H4 (cell line): Measurements from ENCODE around the gene ZNF503. TPM values are rescaled to one million over a fixed set of nuclear protein-coding genes. Genes with fewer than 3 reads are reported as not detected.
A peak's percentile ranks its signal among the peaks of the same experiment; 100 is the strongest.

Experiments
- DNase-seq: peaks from one replicate; pipeline ENCODE4 v3.0.0-alpha.2; 2015; ENCODE audit warnings: low spot score
- total RNA-seq: library from RNA; depleted of rRNA; stranded (reverse); fragments of >200 nt; shearing (Covaris generic); gene quantifications from 2 replicates; pipeline ENCODE4 v1.2.3, GENCODE V29; 2014

Gene ZNF503
- total RNA-seq, 1 experiment from 2014 or later = 3.4 TPM

GRCh38 chr10:75431180-75432111, 29.9 kb upstream of the ZNF503 start, which contains the start of gene LRMDA:
LRMDA (plus strand) TSS chr10:75431624.
- DNase-seq = no peak

DNA sequence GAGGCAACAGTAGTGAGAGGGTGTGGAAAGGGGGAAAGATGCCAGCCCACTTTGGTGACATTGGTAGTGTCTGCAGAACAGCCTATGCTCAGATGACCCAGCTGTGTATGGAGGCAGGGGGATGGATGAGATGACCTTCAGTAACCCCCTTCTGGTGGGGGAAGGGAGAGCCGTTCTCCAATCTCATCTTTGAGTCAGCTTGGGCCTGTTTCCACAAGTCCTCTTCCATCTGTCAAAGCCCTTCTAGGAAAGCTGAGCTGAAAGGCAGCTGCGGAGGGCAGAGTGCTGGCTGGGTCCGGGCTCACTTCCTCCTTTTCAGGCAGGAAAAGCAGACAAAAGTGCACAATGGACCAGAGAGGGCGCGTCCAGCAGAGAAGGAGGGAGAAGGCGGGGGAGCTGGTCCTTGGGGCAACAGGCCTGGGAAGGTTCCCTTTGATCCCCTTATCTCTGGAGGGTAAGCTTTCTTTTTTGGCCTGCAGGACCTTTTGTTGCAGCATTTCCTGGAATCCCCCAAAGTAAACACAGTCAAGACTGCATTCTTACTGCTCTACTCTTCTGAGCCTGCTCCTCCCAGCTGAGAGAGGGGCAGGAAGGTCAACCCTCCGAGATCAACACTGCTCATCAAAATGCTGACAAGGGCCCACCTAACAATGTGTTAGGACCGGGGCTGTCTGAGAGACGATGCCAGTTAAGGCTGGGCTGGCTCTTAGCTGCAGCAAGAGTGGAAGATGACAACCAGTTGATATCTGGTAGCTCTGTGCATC, 28.6 kb upstream of the ZNF503 start:
- no peak for DNase-seq

DNA sequence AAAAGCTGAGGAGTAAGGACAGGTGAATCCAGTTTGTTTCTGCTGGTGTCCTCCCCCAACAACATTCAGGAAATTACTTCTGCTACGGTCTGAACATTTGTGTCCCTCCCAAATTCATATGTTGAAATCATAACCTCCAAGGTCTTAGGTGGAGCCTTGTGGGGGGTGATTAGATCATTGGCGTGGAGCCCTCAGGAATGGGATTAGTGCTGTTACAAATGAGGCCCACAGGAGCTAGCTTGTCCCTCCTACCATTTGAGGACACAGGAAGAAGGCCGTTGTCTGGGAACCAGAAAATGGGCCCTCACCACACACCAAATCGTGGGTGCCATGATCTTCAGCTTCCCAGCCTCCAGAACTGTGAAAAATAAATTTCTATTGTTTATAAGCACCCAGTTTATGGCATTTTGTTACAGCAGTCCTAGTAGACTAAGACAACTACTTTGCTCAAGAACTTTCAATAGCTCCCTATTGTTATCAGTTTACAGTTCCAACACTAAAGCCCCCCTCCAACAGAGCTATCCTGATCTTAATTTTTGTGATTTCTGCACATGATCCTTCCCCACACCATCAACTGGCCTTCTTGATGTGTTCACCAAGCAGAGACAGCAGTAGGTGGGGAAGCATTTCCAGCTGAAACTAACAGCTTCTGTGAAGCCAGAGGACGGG, 27.7 kb upstream of the ZNF503 start:
- DNase-seq = no peak

- no peak for DNase-seq
Observed at GRCh38 chr10:75428434-75429158, 27.0 kb upstream of the ZNF503 start.

- DNase-seq = no peak
Observed at GRCh38 chr10:75427951-75428350, 26.4 kb upstream of the ZNF503 start.

- DNase-seq = no peak
Observed at GRCh38 chr10:75426880-75427279, 25.3 kb upstream of the ZNF503 start.

DNA sequence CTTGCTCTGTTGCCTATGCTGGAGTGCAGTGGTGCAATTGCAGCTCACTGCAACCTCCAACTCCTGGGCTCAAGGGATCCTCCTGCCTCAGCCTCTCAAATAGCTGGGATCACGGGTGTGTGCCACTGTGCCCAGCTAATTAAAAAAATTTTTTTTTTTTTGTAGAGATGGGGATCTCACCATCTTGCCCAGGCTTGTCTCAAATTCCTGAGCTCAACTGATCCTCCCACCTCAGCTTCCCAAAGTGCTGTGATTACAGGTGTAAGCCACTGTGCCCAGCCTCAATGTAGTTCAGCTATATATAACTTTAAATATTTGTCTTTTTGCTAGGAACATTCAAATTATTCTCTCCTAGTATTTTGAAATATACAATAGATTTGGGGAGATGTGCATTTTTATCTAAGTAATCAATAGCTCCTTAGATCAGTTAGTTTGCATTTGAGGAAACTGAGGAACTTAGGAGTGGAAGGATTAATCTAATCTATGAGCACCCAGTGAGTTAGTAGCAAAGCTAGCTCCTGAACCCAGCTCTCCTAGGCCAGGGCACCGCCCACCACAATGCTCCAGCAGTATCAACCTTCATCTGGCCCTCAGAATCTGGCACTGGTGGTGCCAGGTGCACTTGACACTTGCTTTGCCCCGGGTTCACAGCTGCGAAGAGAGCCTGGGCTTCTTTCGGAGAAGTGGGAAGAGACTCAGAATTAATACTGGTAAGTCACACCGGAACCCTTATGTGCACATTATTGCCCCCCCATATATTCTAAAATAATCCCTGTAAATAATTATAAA, 23.9 kb upstream of the ZNF503 start:
- no peak for DNase-seq

- DNase-seq = no peak
Observed at GRCh38 chr10:75424571-75424970, 23.0 kb upstream of the ZNF503 start.

DNA sequence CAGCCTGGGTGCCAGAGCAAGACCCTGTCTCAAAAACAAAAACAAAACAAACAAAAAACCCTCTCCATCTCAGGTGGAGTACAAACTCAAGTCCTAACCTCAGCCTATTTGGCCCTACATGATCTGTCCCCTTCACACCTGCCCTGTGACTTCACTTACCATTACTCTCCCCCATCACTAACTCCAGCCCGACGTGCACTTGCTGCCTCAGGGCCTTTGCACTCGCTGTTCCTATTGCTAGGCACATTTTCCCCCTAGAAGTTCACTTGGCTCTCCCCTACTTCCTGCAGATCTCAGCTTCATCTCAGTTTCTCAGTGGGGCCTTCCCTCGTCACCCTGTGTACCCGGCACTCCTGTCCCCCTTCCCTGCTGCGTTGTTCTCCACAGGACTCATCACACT, 21.3 kb upstream of the ZNF503 start:
- DNase-seq = no peak

- DNase-seq = no peak
Observed at GRCh38 chr10:75418712-75419111, 17.1 kb upstream of the ZNF503 start.

DNA sequence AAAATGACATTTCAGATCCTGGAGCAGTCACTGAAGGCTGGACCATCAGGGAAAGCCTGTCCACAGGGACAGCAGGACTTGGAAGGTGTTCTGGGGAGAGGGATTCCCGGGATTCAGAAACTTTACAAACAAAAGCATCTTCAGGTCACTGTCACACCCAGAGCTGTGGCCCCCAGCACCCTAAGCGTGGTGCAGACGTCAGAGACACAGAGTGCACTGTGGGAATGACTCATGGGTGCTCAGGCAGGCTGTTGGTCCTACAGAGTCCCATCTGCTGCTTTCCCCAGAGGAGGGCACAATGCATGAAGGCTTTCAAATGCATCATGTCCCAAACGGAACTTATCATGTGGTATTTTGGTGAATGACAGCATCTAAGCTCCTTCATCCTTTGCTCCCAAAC, 16.7 kb upstream of the ZNF503 start:
- DNase-seq = no peak

- peak; percentile 28 for DNase-seq
Observed at GRCh38 chr10:75417522-75417927, 16.0 kb upstream of the ZNF503 start.

DNA sequence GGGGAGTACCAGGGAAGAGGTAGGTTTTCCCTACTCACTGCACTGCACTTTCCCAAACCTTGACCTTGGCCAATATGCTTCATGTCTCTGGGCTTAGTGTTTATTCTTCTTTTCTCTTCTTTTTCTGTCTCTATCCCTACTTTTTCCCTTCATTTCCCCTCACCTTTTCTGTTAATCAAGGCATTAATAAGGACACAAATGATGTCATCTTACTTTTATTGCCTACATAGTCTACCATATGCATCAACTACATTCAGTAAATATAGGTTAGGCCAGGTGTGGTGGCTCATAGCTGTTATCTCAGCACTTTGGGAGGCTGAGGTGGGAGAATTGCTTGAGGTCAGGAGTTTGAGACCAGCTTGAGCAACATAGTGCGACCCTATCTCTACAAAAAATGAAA, 13.0 kb upstream of the ZNF503 start:
- no peak for DNase-seq

DNA sequence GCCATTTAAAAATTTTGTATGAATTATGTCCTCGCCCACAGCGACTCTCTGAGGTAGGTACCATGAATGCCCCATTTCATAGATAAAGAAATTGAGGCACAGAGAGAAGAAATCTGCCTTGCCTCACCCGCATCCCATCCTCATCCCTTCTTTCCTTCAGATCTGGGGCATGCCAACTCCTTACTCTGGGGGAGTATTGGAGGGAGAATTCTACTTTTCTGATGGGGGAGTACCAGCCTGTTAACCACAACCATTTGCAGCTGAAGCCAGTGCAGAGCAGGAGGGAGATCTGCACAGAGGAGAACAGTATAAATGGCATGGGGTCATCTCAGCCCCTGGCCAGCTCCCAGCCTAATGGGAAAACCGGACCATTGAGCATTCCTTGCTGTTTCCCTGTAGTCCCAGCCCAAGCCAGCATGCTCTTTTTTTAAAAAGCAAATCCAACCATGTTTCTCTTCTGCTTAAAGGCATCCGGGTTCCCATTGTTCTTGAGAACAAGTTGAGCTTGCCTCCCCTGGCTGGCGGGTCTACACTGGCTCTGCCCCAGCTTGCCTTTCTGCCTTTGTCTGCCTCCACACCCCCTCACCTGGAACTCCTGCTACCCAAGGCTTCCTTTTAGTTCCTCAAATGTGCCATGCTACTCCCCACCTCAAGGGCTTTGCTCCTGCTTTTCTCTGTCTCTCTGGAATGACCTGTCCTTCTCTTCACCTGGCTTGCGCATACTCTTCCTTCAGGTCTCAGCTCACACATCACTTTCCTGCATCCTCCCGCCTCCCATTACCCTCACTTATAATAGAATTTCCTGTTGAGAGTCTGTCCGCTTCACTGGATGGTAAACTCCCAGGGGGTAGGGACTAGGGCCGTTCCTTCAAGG, 8.8 kb upstream of the ZNF503 start:
- no peak for DNase-seq

GRCh38 chr10:75408911-75409885, 7.6 kb upstream of the ZNF503 start:
- peak; percentile 45 for DNase-seq

DNA sequence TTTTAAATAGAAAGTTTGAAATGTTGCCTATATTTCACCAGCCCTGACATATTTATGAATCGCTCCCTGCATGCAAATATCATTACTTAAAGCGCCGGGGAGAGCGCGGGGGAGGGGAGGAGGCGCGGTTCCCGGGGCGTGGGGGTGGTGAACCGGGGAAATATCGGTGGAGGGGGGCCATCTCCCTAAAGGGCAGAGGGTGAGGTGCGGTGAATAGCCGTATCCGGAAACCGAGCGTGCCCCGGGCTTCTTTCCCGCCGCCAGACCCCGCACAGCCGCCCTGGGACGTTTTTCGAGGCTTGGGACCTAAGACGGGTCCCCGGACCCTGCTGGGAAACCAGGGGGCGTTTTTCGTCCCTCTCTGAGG, 6.9 kb upstream of the ZNF503 start:
- DNase-seq = no peak

DNA sequence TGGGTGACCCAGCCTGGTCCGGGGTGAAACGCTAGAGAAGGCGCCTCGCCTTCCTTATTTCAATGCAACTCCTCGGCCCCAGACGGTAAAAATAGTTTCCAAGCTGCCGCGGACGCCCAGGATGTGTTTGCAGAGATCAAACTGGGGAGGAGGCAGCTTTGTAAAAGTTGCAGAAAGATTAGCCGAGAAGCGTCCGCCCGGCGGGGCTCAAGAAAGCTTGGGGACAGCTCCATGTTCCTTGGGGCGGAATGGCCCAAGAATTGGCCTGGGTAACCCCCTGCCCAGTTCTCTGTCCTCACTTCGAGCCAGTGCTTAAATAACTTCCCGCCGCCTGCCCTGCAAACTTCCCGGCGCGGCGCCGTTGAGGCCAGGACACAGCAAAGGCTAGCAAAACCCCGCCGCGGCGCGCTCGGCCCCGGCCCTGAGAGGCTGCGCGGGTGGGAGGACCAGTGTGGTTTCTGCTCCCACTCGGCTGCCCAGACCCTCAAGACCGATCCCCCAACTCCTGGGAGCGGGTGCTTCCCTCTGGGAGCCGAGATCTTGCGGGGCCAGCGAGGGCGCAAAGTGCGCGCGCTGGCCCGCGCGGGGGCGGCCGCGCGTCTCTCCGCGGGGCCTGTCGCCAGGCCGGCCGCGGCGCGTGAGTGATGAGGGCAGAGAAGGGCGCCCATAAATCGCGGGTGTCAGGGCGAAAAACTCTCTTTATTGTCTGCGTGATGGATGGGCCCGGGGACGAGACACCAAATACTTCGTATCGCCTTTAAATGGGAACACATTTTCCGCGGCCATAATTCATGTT, 6.3 kb upstream of the ZNF503 start:
- DNase-seq = no peak

GRCh38 chr10:75407224-75407712, 5.7 kb upstream of the ZNF503 start:
- no peak for DNase-seq
